NCI-H1048 (cell line): ENCODE data around the gene ATXN7L1.

Source experiments
- DNase-seq: peaks from one replicate; lab custom pipeline; 2025; lab: John Stamatoyannopoulos, UW

The ATXN7L1 gene

DNA sequence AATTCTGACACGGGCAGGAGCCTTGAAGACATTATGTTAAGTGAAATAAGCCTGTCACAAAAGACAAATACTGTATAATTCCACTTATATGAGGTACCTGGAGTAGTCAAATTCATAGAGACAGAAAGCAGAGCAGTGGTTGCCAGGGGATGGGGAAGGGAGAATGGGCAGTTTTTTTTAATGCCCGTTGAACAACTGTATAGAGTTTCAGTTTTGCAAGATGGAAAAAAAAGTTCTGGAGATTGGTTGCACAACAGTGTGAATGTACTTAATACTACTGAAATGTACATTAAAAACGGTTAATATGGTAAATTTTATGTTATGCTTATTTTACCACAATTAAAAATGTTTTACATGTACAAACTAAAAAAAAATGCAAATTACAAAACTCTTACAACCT lies 231.5 kb downstream of the ATXN7L1 start:
- no peak for DNase-seq

DNA sequence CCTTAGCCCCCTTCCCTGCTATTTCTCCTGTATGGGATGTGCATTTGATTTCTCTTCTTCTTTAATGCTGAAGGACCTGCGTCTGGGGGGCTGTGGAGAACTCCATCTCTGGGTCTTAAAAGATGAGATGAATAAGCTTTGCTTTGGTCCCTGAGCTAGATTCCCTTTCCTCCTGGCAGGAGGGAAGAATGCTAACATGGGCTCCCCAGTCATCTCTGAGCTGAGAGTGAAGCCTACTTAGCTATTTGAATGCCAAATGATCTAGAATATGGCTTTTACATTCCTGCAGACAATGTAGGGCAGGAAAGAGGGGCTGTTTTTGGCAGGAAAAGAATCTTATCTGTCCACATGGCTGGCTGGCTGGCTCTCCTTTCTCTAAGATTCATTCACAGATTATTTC lies 232.5 kb downstream of the ATXN7L1 start:
- no peak for DNase-seq

DNA sequence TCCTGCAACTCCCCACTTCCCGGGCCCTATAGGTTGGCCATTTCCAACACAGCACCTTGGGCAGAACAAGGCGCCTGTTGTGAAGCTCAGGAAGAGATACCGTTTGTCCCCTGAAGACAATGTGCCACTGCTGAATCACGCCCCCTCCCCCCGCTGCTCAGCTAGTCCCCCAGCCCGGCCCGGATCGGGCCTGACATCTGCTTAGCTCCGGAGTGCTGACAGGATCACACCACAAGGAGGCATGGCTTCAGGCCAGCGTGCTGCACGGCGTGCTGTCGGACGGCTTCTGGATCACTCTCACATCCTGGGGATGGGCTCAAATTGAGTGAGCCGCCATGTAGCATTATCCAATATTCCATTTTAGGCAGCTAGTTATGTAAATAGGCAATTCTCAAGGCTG lies 233.0 kb downstream of the ATXN7L1 start:
- no peak for DNase-seq

DNA sequence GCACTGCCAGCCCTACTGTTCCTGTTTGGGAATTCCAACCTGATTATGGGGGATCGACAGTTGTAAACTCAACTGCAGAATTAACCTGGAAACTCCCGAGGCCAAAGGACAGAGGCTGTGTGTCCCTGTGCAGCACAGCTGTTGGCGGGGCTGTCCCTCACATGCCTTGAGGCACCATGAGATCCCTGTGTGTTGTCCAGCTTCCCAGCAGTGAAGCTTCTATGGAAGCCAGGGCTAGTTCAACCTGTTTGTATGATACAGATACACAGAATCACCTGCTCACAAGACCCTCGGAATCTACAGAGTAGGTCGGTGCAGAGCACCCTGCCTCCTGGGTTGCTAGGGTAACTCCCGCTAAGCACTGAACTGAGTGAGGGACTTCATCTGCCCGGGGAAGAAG lies 234.1 kb downstream of the ATXN7L1 start:
- DNase-seq = no peak

DNA sequence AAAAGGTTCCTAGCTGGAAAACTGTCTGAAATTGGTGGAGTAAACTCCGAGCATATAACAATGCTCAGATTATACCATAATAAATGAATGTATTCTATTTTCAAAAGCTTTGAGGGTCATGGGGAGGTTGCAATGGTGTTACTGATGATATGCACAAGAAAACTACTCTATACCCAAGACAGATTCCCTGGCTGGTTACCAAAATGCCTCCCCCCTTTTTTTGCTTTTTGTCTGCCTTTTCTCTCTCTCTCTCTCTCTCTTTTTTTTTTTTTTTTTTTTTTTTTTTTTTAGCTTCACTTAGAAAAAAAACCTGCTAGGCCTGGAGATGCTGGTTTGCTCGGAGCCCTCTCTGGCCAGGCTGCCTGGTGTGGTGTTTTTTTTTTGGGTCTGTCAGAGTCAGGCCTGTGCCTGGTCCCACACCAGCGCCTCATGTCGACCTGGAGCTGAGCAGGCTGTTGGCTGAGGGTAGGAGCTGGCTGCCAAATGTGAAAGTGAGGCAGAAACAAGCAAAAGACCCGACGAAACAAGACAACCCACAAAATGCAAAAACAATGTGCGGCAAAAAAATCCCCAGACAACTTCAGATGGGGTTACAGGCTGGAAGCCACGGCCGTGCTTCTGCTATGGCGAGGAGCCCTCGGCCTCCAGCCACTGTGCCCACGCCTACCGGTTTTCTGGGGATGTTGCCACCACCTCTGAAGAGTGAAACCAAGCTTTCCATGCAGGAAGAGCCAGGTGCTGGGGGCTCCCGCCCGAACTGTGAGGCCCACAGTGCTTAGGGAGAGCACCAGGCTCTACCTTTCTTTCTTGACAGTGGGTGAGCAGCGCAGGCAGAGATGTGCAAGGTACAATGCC lies 235.2 kb downstream of the ATXN7L1 start:
- DNase-seq = no peak

DNA sequence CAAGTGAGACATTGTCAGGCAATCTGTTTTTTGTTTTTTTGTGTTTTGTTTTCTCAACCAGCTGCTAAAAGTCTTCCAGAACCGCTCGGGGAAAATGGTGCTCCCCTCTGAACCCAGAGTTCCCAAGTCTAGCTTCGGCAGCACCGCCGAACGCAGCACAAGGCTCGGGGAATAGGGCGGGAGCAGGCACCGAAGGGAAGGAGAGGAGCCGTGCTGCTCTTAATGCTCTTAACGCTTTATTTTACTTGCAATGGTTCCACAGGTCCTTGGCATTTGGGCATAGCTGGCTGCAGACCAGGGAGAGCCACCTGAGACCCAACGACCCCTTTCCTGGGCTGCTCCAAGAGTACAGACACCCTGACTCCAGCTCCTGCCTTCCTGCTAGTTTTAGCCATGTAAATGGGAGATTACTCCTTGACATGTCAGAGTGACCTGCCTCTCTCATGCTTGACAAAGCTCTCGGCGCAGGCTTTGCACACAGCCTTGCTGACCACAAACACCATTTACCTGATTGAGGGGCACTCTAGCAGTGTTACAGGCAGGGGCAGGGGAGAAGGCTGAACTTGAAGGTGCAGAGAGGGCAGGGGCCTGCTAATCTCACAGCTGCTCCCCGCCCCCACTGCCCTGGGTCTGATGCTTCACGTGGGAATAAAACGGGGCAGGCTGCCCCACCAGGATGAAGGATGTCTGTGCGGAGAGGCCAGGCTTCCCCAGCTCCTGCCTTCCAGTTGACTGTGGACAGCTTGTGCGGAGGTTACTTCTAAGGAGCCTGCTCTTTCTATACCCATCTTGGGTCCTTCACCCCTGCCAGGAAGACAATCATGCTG lies 236.5 kb downstream of the ATXN7L1 start:
- no peak for DNase-seq

DNA sequence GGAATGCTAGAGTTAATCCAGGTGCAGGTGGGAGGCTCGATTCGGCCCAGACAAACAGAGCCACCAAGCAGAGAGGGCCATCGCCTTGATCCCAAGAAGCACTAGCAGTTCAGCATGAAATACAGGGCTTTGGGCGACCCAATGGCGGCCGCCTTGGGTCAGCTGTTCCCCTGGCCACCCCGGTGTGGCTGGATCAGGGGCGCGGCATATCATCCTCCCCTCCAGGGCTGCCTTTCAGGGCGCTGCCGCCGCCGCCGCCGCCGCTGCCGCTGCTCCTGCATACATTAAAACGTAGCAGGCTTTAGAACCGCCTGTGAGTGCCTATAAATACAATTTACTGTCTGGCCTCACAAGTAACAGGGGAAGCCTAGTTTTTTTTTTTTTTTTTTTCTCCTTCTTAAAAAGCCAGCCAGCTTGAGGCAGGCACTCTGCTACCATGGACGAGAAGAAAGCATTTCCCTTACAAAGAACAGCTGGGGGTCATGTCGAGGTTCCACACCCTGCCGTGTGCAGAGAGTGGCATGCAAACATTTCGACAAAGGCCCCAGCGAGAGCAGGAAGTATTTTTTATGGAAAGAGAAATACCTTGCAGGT lies 237.4 kb downstream of the ATXN7L1 start:
- no peak for DNase-seq

DNA sequence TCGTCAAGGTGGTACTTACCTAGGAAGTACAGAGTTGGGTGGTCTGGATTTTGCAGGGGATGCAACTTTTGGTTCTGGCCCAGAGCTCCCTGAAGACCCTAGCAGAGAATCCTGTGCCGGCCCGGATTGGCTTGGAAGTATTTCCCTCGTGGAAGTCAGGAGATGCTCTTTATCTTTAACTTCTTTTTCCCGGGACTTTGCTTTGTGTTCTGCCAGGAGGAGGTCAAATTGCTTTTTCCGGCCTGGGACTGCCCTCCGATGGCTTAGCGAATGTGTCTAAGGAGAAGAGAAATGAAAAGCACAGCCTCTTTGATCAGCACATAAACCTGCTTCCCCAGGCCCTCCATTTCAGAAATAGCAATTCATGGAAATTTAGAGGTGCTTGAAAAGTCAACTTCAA lies 238.1 kb downstream of the ATXN7L1 start:
- no peak for DNase-seq

DNA sequence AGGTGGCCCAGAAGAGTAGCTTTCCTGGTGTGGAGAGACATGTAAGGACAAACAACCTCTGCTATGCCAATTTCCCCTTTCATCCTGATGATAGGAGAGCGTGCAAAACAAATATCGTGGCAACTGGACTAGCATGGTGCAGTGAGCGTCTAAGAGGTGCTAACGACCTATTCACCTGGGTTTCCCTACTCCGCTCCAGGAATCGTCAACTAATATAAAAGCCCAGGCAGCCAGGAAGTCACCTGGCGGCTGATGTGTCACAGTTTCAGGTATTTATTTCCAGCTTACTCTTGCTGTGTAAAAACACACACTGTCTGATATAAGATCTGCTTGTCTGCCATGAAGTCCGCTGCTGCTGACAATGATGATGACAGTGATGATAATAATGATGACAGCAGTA lies 238.6 kb downstream of the ATXN7L1 start:
- no peak for DNase-seq

DNA sequence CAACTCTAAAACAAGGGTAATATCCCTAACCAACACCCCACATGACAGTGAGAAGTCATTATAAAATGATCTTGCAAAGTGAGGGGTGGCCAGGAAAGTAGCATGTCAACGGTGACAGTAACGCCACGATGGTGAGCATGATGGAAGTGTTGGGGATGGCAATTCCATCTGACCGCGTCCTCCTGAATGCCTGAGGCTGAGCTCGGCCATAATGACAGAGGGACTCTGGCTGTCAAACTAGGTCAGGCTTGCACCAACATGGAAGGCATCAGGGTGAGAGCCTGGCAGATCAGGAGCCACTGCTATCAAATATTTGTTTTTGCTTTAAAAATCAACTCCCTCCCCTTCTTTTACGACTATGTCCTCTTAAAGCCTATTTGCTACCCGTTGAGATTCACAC lies 239.4 kb downstream of the ATXN7L1 start:
- DNase-seq = no peak

DNA sequence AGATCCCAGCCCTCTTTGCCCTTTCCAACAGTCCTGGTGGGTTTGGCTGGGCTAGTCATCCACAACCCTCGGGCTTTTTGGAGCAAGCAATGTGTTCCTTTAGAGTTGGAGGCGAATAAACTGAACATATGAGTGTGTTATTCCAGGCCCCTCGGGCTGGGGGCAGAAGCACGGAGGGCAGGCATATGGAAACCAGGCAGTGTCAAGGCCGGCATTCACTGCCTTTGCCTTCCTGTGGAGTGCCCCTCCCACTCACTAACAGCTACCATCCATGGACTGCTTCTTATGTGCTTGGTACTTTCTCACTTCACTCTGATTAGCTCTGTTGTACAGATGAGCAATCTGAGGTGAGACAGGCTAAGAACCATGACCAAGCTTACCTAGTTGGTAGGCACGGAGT lies 241.2 kb downstream of the ATXN7L1 start:
- no peak for DNase-seq

DNA sequence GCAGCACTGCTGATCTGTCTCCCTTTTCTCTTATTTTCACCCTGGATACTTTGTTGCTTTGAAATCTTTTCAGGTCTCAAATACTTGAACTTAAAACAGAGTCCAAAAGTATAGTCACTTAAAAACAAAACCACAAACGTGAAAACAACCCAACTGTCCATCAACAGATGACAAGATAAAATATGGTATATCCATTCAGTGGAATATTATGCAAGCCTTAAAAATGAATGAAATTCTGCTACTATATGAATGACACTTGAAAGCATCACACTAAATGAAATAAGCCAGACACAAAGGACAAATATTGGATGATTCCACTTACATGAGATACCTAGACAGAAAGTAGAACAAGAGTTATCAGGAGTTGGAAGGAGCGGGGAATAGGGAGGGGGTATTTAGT lies 250.4 kb downstream of the ATXN7L1 start:
- no peak for DNase-seq

DNA sequence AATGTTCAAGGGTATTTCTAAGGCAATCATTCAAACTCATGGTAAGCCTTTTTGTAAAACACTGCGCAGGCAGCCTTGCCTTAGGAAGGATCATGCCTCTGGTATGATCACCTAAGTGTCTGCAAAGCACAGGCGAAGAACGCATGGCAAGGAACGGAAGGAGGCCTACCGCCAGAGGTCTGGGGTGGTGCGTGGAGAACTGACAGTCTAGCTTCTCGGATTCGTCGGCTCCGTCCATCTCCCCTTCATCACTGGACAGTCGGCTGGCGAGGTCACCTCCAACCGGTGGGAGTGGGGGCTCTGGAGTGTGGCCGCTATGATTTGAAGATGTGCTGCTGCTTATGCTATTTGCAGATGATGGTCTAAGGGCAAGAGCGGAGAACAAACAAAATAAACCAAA lies 252.5 kb downstream of the ATXN7L1 start:
- DNase-seq = no peak

DNA sequence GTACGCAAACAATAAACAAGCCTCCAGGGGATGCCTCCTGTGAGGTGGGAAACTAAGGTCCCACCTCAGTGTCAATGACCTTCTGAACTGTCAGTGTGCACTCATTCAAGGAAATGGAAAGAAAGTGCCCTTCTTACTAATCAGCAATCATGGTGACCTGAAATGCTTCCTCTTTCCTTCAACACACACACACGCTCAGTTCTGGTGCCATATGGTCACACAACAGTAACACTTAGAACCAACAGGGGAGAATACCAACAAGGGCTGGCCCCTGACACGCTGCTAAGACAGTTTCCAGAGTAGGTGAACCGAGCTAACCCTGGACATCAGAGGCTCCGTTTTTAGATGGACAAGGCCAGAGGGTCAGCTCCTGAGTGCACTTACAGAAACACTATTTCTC lies 253.0 kb downstream of the ATXN7L1 start:
- DNase-seq = no peak

DNA sequence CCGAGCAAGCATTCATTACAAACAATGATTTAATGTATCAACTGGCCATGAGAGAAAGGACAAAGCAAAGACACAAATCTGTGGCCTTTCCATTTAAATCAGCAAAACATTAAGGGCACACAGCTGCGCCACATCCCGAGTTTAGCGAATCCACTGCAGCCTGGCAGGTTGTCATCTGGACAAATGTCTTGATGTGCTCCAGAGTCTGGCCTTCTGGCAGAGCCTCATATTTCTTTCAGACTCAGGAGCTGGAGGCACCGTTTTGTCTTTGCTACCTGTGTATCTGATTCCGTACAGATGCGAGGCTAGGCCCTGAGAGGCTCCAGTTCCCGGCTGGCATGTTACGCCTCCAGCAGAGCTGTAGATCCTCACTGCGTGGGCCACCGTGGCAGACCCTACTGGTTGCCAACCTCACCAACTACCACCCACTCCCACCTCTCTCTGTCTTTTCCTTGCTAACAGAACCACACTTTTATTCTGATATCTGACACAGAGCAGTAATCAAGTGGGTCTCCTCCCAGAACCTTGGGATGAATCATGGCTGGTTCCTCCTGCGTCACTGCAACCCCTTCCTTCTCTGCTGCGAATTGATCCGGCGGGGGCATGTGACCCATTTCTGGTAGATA lies 254.2 kb downstream of the ATXN7L1 start:
- no peak for DNase-seq

DNA sequence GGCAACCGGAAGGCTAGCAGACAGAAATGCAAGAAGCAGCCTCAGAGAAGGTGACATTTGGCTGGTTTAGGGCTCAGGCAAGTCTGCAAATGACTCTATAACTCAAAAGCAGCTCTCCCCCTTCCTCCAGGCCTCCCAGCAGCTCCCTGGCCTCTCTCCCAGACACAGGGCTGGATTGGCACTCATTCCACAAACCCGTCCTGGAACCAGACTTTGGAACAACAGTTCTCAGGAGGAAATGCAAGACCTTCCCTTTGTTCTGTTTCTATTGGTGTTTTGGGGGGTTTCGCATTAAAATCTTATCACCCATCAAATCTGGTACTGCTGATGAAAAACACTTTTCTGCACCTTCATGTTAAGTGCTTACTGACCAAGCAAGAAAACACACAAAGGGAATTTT lies 254.8 kb downstream of the ATXN7L1 start:
- DNase-seq = no peak

DNA sequence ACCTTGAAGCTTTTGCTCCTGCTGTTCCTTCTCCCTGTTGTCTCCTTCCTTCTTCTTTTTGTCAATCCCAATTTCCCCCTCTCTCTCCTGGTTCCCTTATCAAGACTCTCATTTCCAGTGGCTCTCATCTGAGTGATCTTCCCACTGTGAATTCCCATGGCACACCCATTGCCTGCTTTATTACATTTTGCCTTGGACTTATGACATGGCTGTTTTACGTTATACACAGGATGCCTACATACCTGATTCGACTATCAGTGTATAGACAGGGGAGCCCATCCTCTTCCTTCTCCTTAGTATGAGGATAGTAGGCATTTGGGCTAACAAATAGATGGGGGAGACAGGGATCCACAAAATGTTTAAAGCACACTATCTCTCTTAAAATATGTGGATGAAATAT lies 255.2 kb downstream of the ATXN7L1 start:
- DNase-seq = no peak

DNA sequence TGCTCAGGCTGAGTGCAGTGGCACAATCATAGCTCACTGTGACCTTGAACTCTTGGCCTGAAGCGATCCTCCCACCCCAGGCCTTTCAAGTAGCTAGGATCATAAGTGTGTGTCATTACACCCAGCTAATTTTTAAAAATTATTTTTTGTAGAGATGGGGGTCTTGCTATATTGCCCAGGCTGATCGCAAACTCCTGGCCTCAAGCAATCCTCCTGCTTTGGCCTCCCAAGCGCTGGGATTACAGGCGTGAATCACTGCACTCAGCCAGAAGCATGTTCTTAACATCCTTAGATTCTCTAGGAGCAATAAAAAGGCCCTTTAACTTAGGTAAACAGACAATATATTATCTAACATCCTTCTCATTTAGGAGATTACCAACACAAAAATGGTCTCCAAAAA lies 256.8 kb downstream of the ATXN7L1 start:
- DNase-seq = no peak

DNA sequence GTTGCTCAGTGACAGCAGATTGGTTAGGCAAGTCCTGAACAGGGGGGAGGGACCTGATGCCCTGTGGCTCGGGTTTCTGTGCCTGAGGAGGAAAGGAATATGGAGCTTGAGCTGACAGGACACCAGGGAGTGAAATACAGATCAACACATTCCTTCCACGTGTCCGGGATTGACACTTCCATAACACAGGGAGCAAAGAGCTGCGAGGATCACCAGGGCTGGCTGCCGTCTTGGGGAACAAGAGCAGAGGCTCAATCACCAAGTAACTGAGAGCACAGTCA lies 258.4 kb downstream of the ATXN7L1 start:
- DNase-seq = no peak

DNA sequence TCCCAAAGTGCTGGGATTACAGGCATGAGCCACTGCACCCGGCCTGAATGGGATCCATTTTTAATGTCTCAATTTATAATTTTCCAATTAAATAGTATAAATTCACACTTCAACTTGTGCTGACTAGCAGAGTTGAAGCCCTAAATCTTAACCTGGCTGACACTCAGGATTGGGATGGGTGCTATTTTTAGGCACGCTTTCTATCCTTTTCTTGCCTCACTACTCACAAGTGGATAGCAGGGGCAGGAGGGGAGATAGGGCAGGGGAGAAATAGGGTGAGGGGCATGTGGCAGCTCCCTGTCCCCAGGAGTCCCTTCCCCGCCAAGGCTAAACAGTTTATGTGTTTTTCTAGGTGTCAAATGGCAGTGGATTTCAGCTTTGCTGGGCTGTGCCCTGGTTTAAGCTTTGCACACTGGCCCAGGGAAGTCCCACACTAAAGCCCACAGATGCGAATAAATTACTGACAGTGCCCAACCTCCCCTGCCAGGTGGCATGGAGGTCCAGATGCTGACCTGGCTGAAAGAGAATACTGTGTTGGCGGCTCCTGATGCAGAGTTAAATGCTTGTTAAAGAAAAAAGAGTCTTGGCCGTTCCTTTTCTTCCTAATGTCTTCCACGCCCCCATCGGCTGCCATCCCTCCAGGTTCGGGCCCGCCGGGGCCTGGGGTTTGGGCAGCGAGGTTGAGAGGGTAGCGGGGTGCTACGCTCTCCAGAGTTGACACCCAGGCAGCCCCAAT lies 259.0 kb downstream of the ATXN7L1 start:
- no peak for DNase-seq

DNA sequence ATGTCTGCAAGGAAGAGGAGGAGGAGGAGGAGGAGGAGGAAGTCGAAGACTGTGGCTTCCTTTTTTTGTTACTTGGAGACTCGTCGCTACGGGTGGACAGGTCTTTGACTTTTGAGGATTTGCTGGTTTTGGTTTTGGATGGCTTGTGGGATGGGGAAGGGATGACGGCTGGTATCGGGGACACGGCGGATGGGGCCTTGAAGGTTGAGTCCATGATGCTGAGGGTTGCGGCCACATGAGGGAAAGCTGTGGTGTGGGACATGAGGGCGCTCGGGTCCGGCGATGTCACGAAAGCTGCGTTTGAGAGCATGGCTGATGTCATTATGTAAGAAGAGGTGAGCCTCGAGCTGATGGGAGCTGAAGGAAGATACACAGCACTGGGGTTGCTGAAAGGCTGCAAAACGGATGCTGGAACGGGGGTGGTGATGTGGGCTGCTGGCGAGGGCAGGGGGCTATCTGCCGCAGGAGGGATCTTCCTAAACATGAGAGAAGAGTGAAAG lies 262.0 kb downstream of the ATXN7L1 start:
- DNase-seq = no peak
